ENCODE results near the gene NKIRAS1.

NKIRAS1 gene

GRCh38 chr3:23845326-23846216 lies 71.2 kb downstream of the NKIRAS1 start:
- no peak overlapping the region for H2AFZ ChIP-seq (ENCODE audit: low read depth, low read length)
- H3K9ac ChIP-seq (ENCODE audit: low read length): no peak overlapping the region
- no peak overlapping the region for H3K4me2 ChIP-seq (ENCODE audit: low read length)
- no peaks in the 10 kb centered on the region for H3K36me3 ChIP-seq (replicated peaks; ENCODE audit: low read depth, low read length)
- H4K20me1 ChIP-seq (ENCODE audit: insufficient read depth, low read length): peaks cover 24% of the 10 kb centered on the region
- no peak for TF ChIP-seq EZH2phosphoT487 (IDR thresholded peaks at IDR 0.05; ENCODE audit: low read depth)
- TF ChIP-seq CTCF (IDR thresholded peaks at IDR 0.05; ENCODE audit: low read depth, low read length): no peak
- H3K4me3 ChIP-seq (ENCODE audit: low read length): no peak overlapping the region
- no peak overlapping the region for H3K27ac ChIP-seq (ENCODE audit: low read length)
- no peaks in the 10 kb centered on the region for H3K9me3 ChIP-seq (ENCODE audit: insufficient read depth, low read length)
- H3K4me1 ChIP-seq (ENCODE audit: low read length): 0 out of 2 replicates have a peak, but pooled peaks cover 2% of the 10 kb centered on the region
- H3K27me3 ChIP-seq (ENCODE audit: low read depth, low read length): no peaks in the 10 kb centered on the region
- peaks cover 57% of the 10 kb centered on the region for H3K79me2 ChIP-seq (ENCODE audit: low read length)

- H3K79me2 ChIP-seq (ENCODE audit: low read length): peaks cover 56% of the 10 kb centered on the region
- H3K4me3 ChIP-seq (ENCODE audit: low read length): no peak overlapping the region
- H3K36me3 ChIP-seq (replicated peaks; ENCODE audit: low read depth, low read length): no peaks in the 10 kb centered on the region
- peaks cover 28% of the 10 kb centered on the region for H4K20me1 ChIP-seq (ENCODE audit: insufficient read depth, low read length)
- H3K4me1 ChIP-seq (ENCODE audit: low read length): 0 out of 2 replicates have a peak, but pooled peaks cover 2% of the 10 kb centered on the region
- no peak overlapping the region for H3K27ac ChIP-seq (ENCODE audit: low read length)
- H3K9ac ChIP-seq (ENCODE audit: low read length): no peak overlapping the region
- H3K27me3 ChIP-seq (ENCODE audit: low read depth, low read length): no peaks in the 10 kb centered on the region
- TF ChIP-seq EZH2phosphoT487 (IDR thresholded peaks at IDR 0.05; ENCODE audit: low read depth): no peak
- no peak for TF ChIP-seq CTCF (IDR thresholded peaks at IDR 0.05; ENCODE audit: low read depth, low read length)
- no peaks in the 10 kb centered on the region for H3K9me3 ChIP-seq (ENCODE audit: insufficient read depth, low read length)
- H3K4me2 ChIP-seq (ENCODE audit: low read length): no peak overlapping the region
- no peak overlapping the region for H2AFZ ChIP-seq (ENCODE audit: low read depth, low read length)
These were observed 72.9 kb downstream of the NKIRAS1 start for GRCh38 chr3:23843869-23844268.
